ENCODE results near the gene CCNI. TPM values are rescaled to one million over a fixed set of nuclear protein-coding genes. Genes with fewer than 3 reads are reported as not detected.

Gene CCNI
- total and polyA plus RNA-seq, 2 donors from 2014 or later = 172 to 314 TPM

- Histone ChIP-seq H3K4me1 (ENCODE audit: control insufficient read depth in 2 of 3, insufficient read depth in 2 of 3, low read depth in 1 of 3, low read length in 3 of 3) (peaks cover 0 to 7% (median 0%) of the 10 kb centered on the region in 3 donors), H3K4me3 (ENCODE audit: low read length in 3 of 3) (no peak overlapping the region), H3K9ac (ENCODE audit: low read length in 3 of 3) (no peak overlapping the region), H3K36me3 (ENCODE audit: control insufficient read depth in 2 of 3, insufficient read depth in 3 of 3, low read length in 3 of 3) (no peaks in the 10 kb centered on the region), H3K27me3 (ENCODE audit: control insufficient read depth, insufficient read depth, low read length) (no peaks in the 10 kb centered on the region), H3K9me3 (ENCODE audit: control insufficient read depth in 2 of 3, insufficient read depth in 1 of 3, low read length in 3 of 3) (no peaks in the 10 kb centered on the region), H3K27ac (ENCODE audit: low read depth in 2 of 2, low read length in 2 of 2) (no peak overlapping the region)
- TF ChIP-seq, protein P1, sequence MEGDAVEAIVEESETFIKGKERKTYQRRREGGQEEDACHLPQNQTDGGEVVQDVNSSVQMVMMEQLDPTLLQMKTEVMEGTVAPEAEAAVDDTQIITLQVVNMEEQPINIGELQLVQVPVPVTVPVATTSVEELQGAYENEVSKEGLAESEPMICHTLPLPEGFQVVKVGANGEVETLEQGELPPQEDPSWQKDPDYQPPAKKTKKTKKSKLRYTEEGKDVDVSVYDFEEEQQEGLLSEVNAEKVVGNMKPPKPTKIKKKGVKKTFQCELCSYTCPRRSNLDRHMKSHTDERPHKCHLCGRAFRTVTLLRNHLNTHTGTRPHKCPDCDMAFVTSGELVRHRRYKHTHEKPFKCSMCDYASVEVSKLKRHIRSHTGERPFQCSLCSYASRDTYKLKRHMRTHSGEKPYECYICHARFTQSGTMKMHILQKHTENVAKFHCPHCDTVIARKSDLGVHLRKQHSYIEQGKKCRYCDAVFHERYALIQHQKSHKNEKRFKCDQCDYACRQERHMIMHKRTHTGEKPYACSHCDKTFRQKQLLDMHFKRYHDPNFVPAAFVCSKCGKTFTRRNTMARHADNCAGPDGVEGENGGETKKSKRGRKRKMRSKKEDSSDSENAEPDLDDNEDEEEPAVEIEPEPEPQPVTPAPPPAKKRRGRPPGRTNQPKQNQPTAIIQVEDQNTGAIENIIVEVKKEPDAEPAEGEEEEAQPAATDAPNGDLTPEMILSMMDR (IDR thresholded peaks at IDR 0.05; ENCODE audit: borderline replicate concordance, extremely low read depth, insufficient read depth) = no peak
- FAIRE-seq (no peak), DNase-seq (no peak)
- intact Hi-C loops (cut with DNase I) = no loop called here
Measured at GRCh38 chr4:77078401-77078800, 2.6 kb upstream of the CCNI start.

DNA sequence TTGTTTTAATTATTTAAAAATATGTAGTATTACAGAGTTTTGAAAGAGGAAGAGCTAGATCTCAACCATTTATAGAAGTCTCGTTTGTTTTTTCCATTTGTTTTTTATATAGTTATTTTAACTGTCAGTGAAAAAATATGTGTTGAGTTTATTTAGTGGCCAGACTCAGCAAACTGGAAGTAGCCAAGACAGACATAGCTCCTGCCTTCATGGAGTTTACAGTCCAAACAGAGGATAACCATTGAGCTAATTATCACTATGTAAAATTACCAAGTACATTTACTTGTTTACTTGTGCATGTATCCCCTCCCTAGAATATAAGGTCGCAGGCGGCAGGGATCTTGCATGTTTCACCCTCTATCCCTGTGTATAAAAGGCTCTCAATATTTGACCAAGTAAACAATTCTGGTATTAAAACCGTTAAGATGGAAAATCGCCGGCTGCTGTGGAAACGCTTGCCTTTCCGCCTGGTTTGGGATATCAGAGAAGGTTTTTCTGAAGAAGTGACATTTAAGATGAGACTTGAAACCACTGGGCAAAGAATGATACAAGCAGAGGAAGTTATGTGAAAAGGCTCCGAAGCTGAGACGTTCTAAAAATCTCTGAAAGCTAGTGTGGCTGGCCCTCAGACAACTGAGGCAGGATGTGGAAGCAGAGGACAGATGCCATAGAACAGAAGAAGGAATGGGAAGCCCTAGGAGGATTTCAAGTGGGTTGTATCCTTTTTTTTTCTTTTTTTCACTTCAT, 1.3 kb upstream of the CCNI start:
- DNase-seq (peak in 1 of 5 donors; percentile 22), FAIRE-seq (no peak)
- peak overlapping the region; percentile 88 to 98 (median 95) for H3K4me3 ChIP-seq (ENCODE audit: low read length in 3 of 3)
- intact Hi-C loops (cut with DNase I) = no loop called here
- no peaks in the 10 kb centered on the region for H3K36me3 ChIP-seq (ENCODE audit: control insufficient read depth in 2 of 3, insufficient read depth in 3 of 3, low read length in 3 of 3)
- TF ChIP-seq, protein P1 (IDR thresholded peaks at IDR 0.05; ENCODE audit: borderline replicate concordance, extremely low read depth, insufficient read depth) = no peak
- no peak overlapping the region for H3K27ac ChIP-seq (ENCODE audit: low read depth in 2 of 2, low read length in 2 of 2)
- no peaks in the 10 kb centered on the region for H3K27me3 ChIP-seq (ENCODE audit: control insufficient read depth, insufficient read depth, low read length)
- H3K9ac ChIP-seq (ENCODE audit: low read length in 3 of 3) = peak overlapping the region in 2 of 3 donors; percentile 77 to 97
- H3K9me3 ChIP-seq (ENCODE audit: control insufficient read depth in 2 of 3, insufficient read depth in 1 of 3, low read length in 3 of 3) = no peaks in the 10 kb centered on the region
- H3K4me1 ChIP-seq (ENCODE audit: control insufficient read depth in 2 of 3, insufficient read depth in 2 of 3, low read depth in 1 of 3, low read length in 3 of 3) = peaks cover 0 to 8% (median 5%) of the 10 kb centered on the region in 3 donors

- FAIRE-seq = no peak
Measured at GRCh38 chr4:77074981-77075855, 571 bp downstream of the CCNI start.

More at GRCh38 chr4:77074981-77075855, 571 bp downstream of the CCNI start:
- Histone ChIP-seq H3K9me3 (ENCODE audit: control insufficient read depth in 2 of 3, insufficient read depth in 1 of 3, low read length in 3 of 3) (no peaks in the 10 kb centered on the region), H3K4me1 (ENCODE audit: control insufficient read depth in 2 of 3, insufficient read depth in 2 of 3, low read depth in 1 of 3, low read length in 3 of 3) (peaks cover 0 to 11% (median 5%) of the 10 kb centered on the region in 3 donors), H3K9ac (ENCODE audit: low read length in 3 of 3) (peak overlapping the region; percentile 84 to 97 (median 96)), H3K27ac (ENCODE audit: low read depth in 2 of 2, low read length in 2 of 2) (peak overlapping the region; percentile 100), H3K4me3 (ENCODE audit: low read length in 3 of 3) (peak overlapping the region; percentile 88 to 98 (median 95)), H3K27me3 (ENCODE audit: control insufficient read depth, insufficient read depth, low read length) (no peaks in the 10 kb centered on the region), H3K36me3 (ENCODE audit: control insufficient read depth in 2 of 3, insufficient read depth in 3 of 3, low read length in 3 of 3) (no peaks in the 10 kb centered on the region)
- intact Hi-C loops (cut with DNase I) = no loop called here
- peak; percentile 81 to 94 (median 91) for DNase-seq
- TF ChIP-seq, protein P1 (IDR thresholded peaks at IDR 0.05; ENCODE audit: borderline replicate concordance, extremely low read depth, insufficient read depth) = no peak
